Embryonic facial prominence (tissue), 1 donor: Measurements from ENCODE around the gene MND1.
A peak's percentile ranks its signal among the peaks of the same experiment; 100 is the strongest.

ENCODE experiments used
- DNase-seq: peaks from one replicate; pipeline ENCODE4 v3.0.0-alpha.2; 2016; ENCODE audit errors: extremely low spot score

MND1 gene

GRCh38 chr4:153344131-153345011 lies at the start of gene MND1:
Gene MND1, plus strand, starts transcription at chr4:153344688. Its CDS starts 50 bp downstream, at chr4:153344738.
- peak; percentile 73 for DNase-seq

GRCh38 chr4:153295131-153295755 lies 49.2 kb upstream of the MND1 start:
- no peak for DNase-seq

GRCh38 chr4:153296040-153296823 lies 48.3 kb upstream of the MND1 start:
- DNase-seq, result no peak

GRCh38 chr4:153297116-153297515 lies 47.4 kb upstream of the MND1 start:
- DNase-seq, result no peak

GRCh38 chr4:153310793-153311192 lies 33.7 kb upstream of the MND1 start:
- DNase-seq, result no peak

- DNase-seq, result no peak
Observed at GRCh38 chr4:153314915-153315314, 29.6 kb upstream of the MND1 start.

- DNase-seq, result no peak
Observed at GRCh38 chr4:153318696-153319320, 25.7 kb upstream of the MND1 start.

- no peak for DNase-seq
Observed at GRCh38 chr4:153322791-153323190, 21.7 kb upstream of the MND1 start.

- DNase-seq, result no peak
Observed at GRCh38 chr4:153324046-153324445, 20.4 kb upstream of the MND1 start.

GRCh38 chr4:153325558-153325957 lies 18.9 kb upstream of the MND1 start:
- no peak for DNase-seq

- DNase-seq, result no peak
Observed at GRCh38 chr4:153326513-153326912, 18.0 kb upstream of the MND1 start.

GRCh38 chr4:153327247-153327646 lies 17.2 kb upstream of the MND1 start:
- DNase-seq, result no peak

GRCh38 chr4:153332936-153333335 lies 11.6 kb upstream of the MND1 start:
- no peak for DNase-seq

- no peak for DNase-seq
Observed at GRCh38 chr4:153333874-153334273, 10.6 kb upstream of the MND1 start.

GRCh38 chr4:153335665-153336064 lies 8.8 kb upstream of the MND1 start:
- no peak for DNase-seq

- no peak for DNase-seq
Observed at GRCh38 chr4:153337686-153338085, 6.8 kb upstream of the MND1 start.

GRCh38 chr4:153341575-153342090 lies 2.9 kb upstream of the MND1 start:
- no peak for DNase-seq

- no peak for DNase-seq
Observed at GRCh38 chr4:153342751-153343552, 1.5 kb upstream of the MND1 start.

GRCh38 chr4:153345012-153345981 lies 809 bp downstream of the MND1 start:
- DNase-seq, result peak; percentile 11

- DNase-seq, result no peak
Observed at GRCh38 chr4:153346031-153346430, 1.5 kb downstream of the MND1 start.
